NCI-H1417 treated with DMSO at 0.1 percent for 48 hours (cell line): ENCODE measurements around the gene CEP250.
"Not testable (repeated sequence)": the region's sequence is repeated elsewhere in the genome, so short reads cannot be mapped to it uniquely, and the experiment has no call there.

ENCODE experiments used
- DNase-seq: peaks from one replicate; lab custom pipeline; 2025; lab: John Stamatoyannopoulos, UW

Gene CEP250

GRCh38 chr20:35491823-35492222, 36.4 kb downstream of the CEP250 start:
- no peak for DNase-seq

- no peak for DNase-seq
Observed at GRCh38 chr20:35492352-35492751, 37.0 kb downstream of the CEP250 start.

GRCh38 chr20:35496481-35496880, 41.1 kb downstream of the CEP250 start:
- DNase-seq: no peak

GRCh38 chr20:35497320-35497719, 41.9 kb downstream of the CEP250 start:
- no peak for DNase-seq

- DNase-seq: no peak
Observed at GRCh38 chr20:35497780-35498189, 42.4 kb downstream of the CEP250 start.

GRCh38 chr20:35499271-35499670, 43.9 kb downstream of the CEP250 start:
- no peak for DNase-seq

- no peak for DNase-seq
Observed at GRCh38 chr20:35502352-35502751, 47.0 kb downstream of the CEP250 start.

GRCh38 chr20:35503281-35503680, 47.9 kb downstream of the CEP250 start:
- no peak for DNase-seq

GRCh38 chr20:35503841-35504561, 48.6 kb downstream of the CEP250 start:
- no peak for DNase-seq

- no peak for DNase-seq
Observed at GRCh38 chr20:35504751-35505150, 49.4 kb downstream of the CEP250 start.

GRCh38 chr20:35506179-35506578, 50.8 kb downstream of the CEP250 start:
- no peak for DNase-seq

GRCh38 chr20:35506872-35507638, 51.7 kb downstream of the CEP250 start:
- DNase-seq: no peak

- no peak for DNase-seq
Observed at GRCh38 chr20:35508493-35509218, 53.3 kb downstream of the CEP250 start.

- no peak for DNase-seq
Observed at GRCh38 chr20:35510951-35511735, 55.7 kb downstream of the CEP250 start.

GRCh38 chr20:35511814-35512420, 56.5 kb downstream of the CEP250 start:
- DNase-seq: no peak

- DNase-seq: no peak
Observed at GRCh38 chr20:35514371-35514932, 59.1 kb downstream of the CEP250 start.

GRCh38 chr20:35515341-35515740, 59.9 kb downstream of the CEP250 start:
- no peak for DNase-seq

- DNase-seq: no peak
Observed at GRCh38 chr20:35515949-35516645, 60.7 kb downstream of the CEP250 start.

GRCh38 chr20:35517125-35517524, 61.7 kb downstream of the CEP250 start:
- no peak for DNase-seq

- DNase-seq: not testable (repeated sequence)
Observed at GRCh38 chr20:35517767-35518166, 62.4 kb downstream of the CEP250 start.

- DNase-seq: no peak
Observed at GRCh38 chr20:35518955-35519354, 63.6 kb downstream of the CEP250 start.
